Measurements from ENCODE around the gene GARIN5A.
A peak's percentile ranks its signal among the peaks of the same experiment; 100 is the strongest.

- TF ChIP-seq CTCF (conservative IDR thresholded peaks at IDR 0.05) (peak; percentile 43; the same call in 1 of the 2 replicates), EZH2 (IDR thresholded peaks at IDR 0.05; ENCODE audit: low read depth) (no peak)
Measured at GRCh38 chr19:50518091-50519005, 41.7 kb upstream of the GARIN5A start.

All from PC-9 (cell line).